SU-DHL-6 (cell line): Measurements from ENCODE around the gene ZNF746.
A peak's percentile ranks its signal among the peaks of the same experiment; 100 is the strongest.

Experiments
- H2AFZ ChIP-seq: fragments of 200-600 bp; sonication (generic); 2 replicates; pipeline ENCODE4 v1.6.1; 2014; ENCODE audit warnings: low read depth, mild to moderate bottlenecking, moderate library complexity, mixed read lengths, antibody characterized with exemption, low read length; ENCODE audit not compliant: severe bottlenecking
- H3F3A ChIP-seq: fragments of 200-600 bp; shearing (Covaris generic); 2 replicates; pipeline ENCODE4 v1.6.0; 2016; ENCODE audit warnings: antibody characterized with exemption, mild to moderate bottlenecking; ENCODE audit not compliant: insufficient read depth
- H3K27ac ChIP-seq: fragments of 200-600 bp; sonication (generic); 2 replicates; pipeline ENCODE4 v1.5.1; 2016; ENCODE audit warnings: low read depth, mild to moderate bottlenecking, low read length, moderate library complexity, mixed read lengths
- H3K27me3 ChIP-seq: fragments of 200-600 bp; sonication (generic), shearing (Covaris generic); 2 replicates; pipeline ENCODE4 v1.6.0; 2014; ENCODE audit warnings: mild to moderate bottlenecking, low read length
- H3K36me3 ChIP-seq: fragments of 200-600 bp; sonication (generic); 2 replicates; pipeline ENCODE4 v1.6.1; 2014; ENCODE audit warnings: mild to moderate bottlenecking, low read length, mixed read lengths
- H3K4me2 ChIP-seq: fragments of 300-600, 200-600 bp; shearing (Covaris generic), sonication (generic); 2 replicates; pipeline ENCODE4 v1.6.0; 2014; ENCODE audit warnings: low read length, low read depth, mild to moderate bottlenecking; ENCODE audit not compliant: poor library complexity, severe bottlenecking
- H3K4me3 ChIP-seq: fragments of 200-600 bp; sonication (generic); 2 replicates; pipeline ENCODE4 v1.5.1; 2014; ENCODE audit warnings: antibody characterized with exemption, low read length, mild to moderate bottlenecking, mixed read lengths; ENCODE audit not compliant: insufficient read depth, poor library complexity, severe bottlenecking
- H3K79me2 ChIP-seq: fragments of 200-600 bp; sonication (generic); 2 replicates; pipeline ENCODE4 v1.6.1; 2014; ENCODE audit warnings: mild to moderate bottlenecking, low read length, moderate library complexity; ENCODE audit not compliant: insufficient read depth
- H3K9ac ChIP-seq: fragments of 200-600 bp; sonication (generic); 2 replicates; pipeline ENCODE4 v1.7.0; 2014; ENCODE audit warnings: mild to moderate bottlenecking, low read length
- H3K9me2 ChIP-seq: fragments of 200-600 bp; sonication (generic); replicated peaks from 2 replicates; pipeline ENCODE4 v1.6.1; 2014; ENCODE audit warnings: low read length; ENCODE audit not compliant: insufficient read depth
- H3K9me3 ChIP-seq: fragments of 200-600 bp; sonication (generic); 2 replicates; pipeline ENCODE4 v1.6.1; 2014; ENCODE audit warnings: low read length, mixed read lengths; ENCODE audit not compliant: insufficient read depth
- H4K20me1 ChIP-seq: fragments of 200-600 bp; sonication (generic); 2 replicates; pipeline ENCODE4 v1.6.1; 2014; ENCODE audit warnings: low read depth, mild to moderate bottlenecking, antibody characterized with exemption, low read length, moderate library complexity, mixed read lengths
- EZH2phosphoT487 ChIP-seq: fragments of 200-600 bp; sonication (generic), shearing (Covaris generic); conservative IDR thresholded peaks from 2 replicates; pipeline ENCODE4 v1.6.1; 2018; ENCODE audit warnings: mild to moderate bottlenecking, antibody characterized with exemption, low read length, moderate library complexity, mixed read lengths
- TF ChIP-seq, protein P1 (sequence below): fragments of 200-600 bp; sonication (generic); IDR thresholded peaks from one replicate; pipeline ENCODE4 v1.5.1; 2017; ENCODE audit warnings: antibody characterized with exemption, mild to moderate bottlenecking, low read length, moderate library complexity; ENCODE audit not compliant: insufficient read depth, poor library complexity, severe bottlenecking

The ZNF746 gene

DNA sequence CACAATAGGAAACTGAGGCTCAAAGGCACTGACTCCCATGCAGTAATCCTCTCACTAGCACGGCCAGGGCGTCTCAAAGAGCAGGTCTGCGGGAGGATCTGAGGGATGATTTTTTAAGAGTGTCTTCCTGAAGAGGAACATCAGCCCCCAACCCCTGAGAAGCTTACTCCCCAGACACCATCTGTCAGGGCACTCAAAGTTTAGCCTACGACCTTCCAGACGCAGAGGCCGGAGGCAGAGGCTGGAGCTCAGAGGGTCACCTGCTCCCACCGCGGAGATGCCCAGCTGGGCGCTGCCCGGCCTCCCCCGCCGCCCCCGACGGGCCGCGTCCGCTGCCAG is 38.4 kb downstream of the ZNF746 start:
- Histone ChIP-seq H3F3A (no peaks in the 10 kb centered on the region), H2AFZ (no peak overlapping the region), H3K4me2 (peak overlapping the region; percentile 43), H3K27ac (no peak overlapping the region), H3K9me2 (no peaks in the 10 kb centered on the region), H3K36me3 (no peaks in the 10 kb centered on the region), H3K9me3 (no peaks in the 10 kb centered on the region), H3K4me3 (peak overlapping the region; percentile 53), H3K27me3 (no peaks in the 10 kb centered on the region), H4K20me1 (no peaks in the 10 kb centered on the region), H3K9ac (no peak overlapping the region), H3K79me2 (peaks cover 4% of the 10 kb centered on the region; the same call in 1 of the 2 replicates)
- no peak for TF ChIP-seq EZH2phosphoT487
- TF ChIP-seq, protein P1, sequence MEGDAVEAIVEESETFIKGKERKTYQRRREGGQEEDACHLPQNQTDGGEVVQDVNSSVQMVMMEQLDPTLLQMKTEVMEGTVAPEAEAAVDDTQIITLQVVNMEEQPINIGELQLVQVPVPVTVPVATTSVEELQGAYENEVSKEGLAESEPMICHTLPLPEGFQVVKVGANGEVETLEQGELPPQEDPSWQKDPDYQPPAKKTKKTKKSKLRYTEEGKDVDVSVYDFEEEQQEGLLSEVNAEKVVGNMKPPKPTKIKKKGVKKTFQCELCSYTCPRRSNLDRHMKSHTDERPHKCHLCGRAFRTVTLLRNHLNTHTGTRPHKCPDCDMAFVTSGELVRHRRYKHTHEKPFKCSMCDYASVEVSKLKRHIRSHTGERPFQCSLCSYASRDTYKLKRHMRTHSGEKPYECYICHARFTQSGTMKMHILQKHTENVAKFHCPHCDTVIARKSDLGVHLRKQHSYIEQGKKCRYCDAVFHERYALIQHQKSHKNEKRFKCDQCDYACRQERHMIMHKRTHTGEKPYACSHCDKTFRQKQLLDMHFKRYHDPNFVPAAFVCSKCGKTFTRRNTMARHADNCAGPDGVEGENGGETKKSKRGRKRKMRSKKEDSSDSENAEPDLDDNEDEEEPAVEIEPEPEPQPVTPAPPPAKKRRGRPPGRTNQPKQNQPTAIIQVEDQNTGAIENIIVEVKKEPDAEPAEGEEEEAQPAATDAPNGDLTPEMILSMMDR = no peak

DNA sequence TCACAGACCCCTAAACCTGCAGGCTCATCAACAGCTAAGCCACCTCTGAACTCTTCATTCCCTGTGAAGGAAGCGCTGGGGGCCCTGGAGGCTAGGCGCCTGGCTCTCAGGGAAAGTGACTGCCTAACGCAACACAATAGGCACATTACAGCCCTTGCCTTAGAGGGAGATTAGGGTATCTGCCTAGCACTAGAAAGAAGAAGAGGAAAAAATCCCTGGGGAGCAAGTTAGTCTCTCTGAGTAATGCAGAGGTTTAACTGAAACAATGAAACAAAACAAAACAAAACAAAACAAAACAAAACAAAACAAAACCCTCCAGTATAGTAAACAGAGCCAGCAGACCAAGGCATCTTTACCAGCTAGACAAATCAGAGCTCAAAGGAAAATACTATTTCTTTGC is 39.4 kb downstream of the ZNF746 start:
- no peak overlapping the region for H3K9ac ChIP-seq
- no peaks in the 10 kb centered on the region for H4K20me1 ChIP-seq
- no peak for TF ChIP-seq EZH2phosphoT487
- TF ChIP-seq, protein P1 = no peak
- H2AFZ ChIP-seq = no peak overlapping the region
- H3K36me3 ChIP-seq = no peaks in the 10 kb centered on the region
- no peaks in the 10 kb centered on the region for H3K27me3 ChIP-seq
- H3K4me2 ChIP-seq = no peak overlapping the region
- H3K79me2 ChIP-seq = peaks cover 4% of the 10 kb centered on the region; the same call in 1 of the 2 replicates
- H3K4me3 ChIP-seq = no peak overlapping the region
- H3K27ac ChIP-seq = no peak overlapping the region
- H3F3A ChIP-seq = no peaks in the 10 kb centered on the region
- no peaks in the 10 kb centered on the region for H3K9me3 ChIP-seq
- H3K9me2 ChIP-seq = no peaks in the 10 kb centered on the region

DNA sequence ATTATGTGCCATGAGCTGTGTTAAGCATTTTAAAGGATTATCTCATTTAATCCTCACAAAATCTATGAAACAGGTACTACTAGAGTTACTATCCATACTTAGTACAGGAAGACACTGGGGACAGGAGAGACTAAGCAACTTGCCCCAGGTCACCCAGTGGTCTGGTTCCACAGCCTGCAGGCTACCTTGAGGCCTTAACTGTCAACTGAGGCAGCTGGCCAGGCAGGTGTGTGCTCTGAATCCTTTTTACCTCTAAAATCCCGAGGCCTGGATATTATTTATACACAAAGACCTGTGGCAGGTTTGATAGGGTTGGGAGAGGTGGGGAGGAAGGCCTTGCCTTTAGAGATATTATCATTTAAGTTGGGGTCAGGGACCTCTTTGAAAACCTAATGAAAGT is 39.8 kb downstream of the ZNF746 start:
- no peak overlapping the region for H3K4me3 ChIP-seq
- H2AFZ ChIP-seq = no peak overlapping the region
- H3K9me2 ChIP-seq = no peaks in the 10 kb centered on the region
- H3K36me3 ChIP-seq = no peaks in the 10 kb centered on the region
- TF ChIP-seq EZH2phosphoT487 = no peak
- TF ChIP-seq, protein P1 = no peak
- no peaks in the 10 kb centered on the region for H3K27me3 ChIP-seq
- H3F3A ChIP-seq = no peaks in the 10 kb centered on the region
- no peak overlapping the region for H3K4me2 ChIP-seq
- H3K9ac ChIP-seq = no peak overlapping the region
- peaks cover 4% of the 10 kb centered on the region; the same call in 1 of the 2 replicates for H3K79me2 ChIP-seq
- no peak overlapping the region for H3K27ac ChIP-seq
- no peaks in the 10 kb centered on the region for H3K9me3 ChIP-seq
- H4K20me1 ChIP-seq = no peaks in the 10 kb centered on the region
